Glutamatergic neuron (in vitro differentiated cells): ENCODE data around the gene ATE1. TPM values are rescaled to one million over a fixed set of nuclear protein-coding genes. Genes with fewer than 3 reads are reported as not detected.

Experiments
- DNase-seq: peaks from one replicate; pipeline ENCODE4 v3.0.0; 2022
- H3K27ac Mint-ChIP-seq: one replicate; pipeline ENCODE4 v1.8.0; 2020; ENCODE audit warnings: mild to moderate bottlenecking, mixed read lengths, inconsistent platforms; ENCODE audit not compliant: unreplicated experiment
- H3K27me3 Mint-ChIP-seq: one replicate; pipeline ENCODE4 v1.8.0; 2020; ENCODE audit warnings: mild to moderate bottlenecking, moderate library complexity, mixed read lengths, inconsistent platforms; ENCODE audit not compliant: unreplicated experiment
- H3K36me3 Mint-ChIP-seq: one replicate; pipeline ENCODE4 v1.8.0; 2020; ENCODE audit warnings: mild to moderate bottlenecking, mixed read lengths, inconsistent platforms; ENCODE audit not compliant: unreplicated experiment
- H3K4me1 Mint-ChIP-seq: one replicate; pipeline ENCODE4 v1.8.0; 2020; ENCODE audit warnings: mild to moderate bottlenecking, low read depth, mixed read lengths, inconsistent platforms; ENCODE audit not compliant: unreplicated experiment
- H3K4me3 Mint-ChIP-seq: one replicate; pipeline ENCODE4 v1.8.0; 2020; ENCODE audit warnings: mild to moderate bottlenecking, mixed read lengths, inconsistent platforms; ENCODE audit not compliant: unreplicated experiment
- H3K9me3 Mint-ChIP-seq: one replicate; pipeline ENCODE4 v1.8.0; 2020; ENCODE audit warnings: mild to moderate bottlenecking, moderate library complexity, mixed read lengths, inconsistent platforms; ENCODE audit not compliant: unreplicated experiment
- long read RNA-seq: library from polyadenylated mRNA; unstranded; transcript quantifications from one replicate; pipeline ENCODE4 v2.0.0, GENCODE V29; 2020; ENCODE audit not compliant: unreplicated experiment
- total RNA-seq: library from RNA; stranded (reverse); fragmentation: NEBNext Ultra II Directional; extraction: Animal tissue kit (Norgen Biotek cat#: 25700); gene quantifications from one replicate; pipeline ENCODE4 v1.2.1, GENCODE V29; 2021; ENCODE audit not compliant: unreplicated experiment
- TF ChIP-seq, protein P1 (sequence below): fragments of 200-600 bp; sonication (generic); IDR thresholded peaks from one replicate; pipeline ENCODE4 v1.5.0; 2021; ENCODE audit not compliant: partially characterized antibody, unreplicated experiment

ATE1 gene
- 30.4 TPM for total RNA-seq
- long read RNA-seq, full-length matches to known transcripts = 2 of 9 reads
- long read RNA-seq, partial matches to known transcripts = 1 of 9 reads
- long read RNA-seq, other reads (novel, unspliced or antisense) = 6 of 9 reads

DNA sequence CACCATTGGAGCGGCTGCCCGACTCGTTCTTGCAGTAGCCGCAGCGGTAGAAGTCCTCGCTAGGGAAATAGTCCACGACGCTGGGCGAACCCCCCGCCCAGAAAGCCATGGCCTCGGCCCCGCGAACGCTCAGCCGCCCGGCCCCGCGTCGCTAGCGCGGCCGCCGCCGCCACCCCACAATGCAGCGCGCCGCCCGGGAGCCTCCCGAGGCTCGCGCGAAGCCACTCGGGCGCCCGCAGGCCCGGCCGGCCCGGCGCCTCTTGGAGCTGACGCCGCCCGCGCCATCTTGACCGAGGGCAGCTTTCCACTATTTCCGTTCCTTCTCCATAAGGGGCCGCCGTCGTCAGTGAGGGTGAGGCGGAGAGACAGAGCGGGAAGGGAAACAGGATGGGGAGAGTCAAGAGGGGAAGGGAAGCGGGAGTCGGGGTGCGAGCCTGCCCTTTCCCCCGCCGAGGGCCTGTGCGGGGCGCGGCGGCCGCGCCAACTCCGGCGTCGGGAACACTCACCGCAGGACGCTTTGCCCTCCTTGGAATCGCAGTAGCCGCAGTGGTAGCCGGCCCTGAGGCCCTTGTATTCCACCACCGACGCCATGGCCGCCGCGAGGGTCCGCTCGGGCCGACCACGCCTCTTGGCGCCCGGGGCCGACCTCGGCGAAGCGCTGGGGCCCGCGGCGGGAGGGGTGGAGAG, at the start of gene ATE1:
TSS of gene ATE1 (minus strand) at position 191 of the 687 bp plus-strand sequence. CDS start at position 109, 82 bp downstream.
- H3K36me3 Mint-ChIP-seq = no peaks in the 10 kb centered on the region
- peaks cover 15% of the 10 kb centered on the region for H3K4me1 Mint-ChIP-seq
- H3K27me3 Mint-ChIP-seq = peaks cover 10% of the 10 kb centered on the region
- H3K9me3 Mint-ChIP-seq = peaks cover 5% of the 10 kb centered on the region
- TF ChIP-seq, protein P1, sequence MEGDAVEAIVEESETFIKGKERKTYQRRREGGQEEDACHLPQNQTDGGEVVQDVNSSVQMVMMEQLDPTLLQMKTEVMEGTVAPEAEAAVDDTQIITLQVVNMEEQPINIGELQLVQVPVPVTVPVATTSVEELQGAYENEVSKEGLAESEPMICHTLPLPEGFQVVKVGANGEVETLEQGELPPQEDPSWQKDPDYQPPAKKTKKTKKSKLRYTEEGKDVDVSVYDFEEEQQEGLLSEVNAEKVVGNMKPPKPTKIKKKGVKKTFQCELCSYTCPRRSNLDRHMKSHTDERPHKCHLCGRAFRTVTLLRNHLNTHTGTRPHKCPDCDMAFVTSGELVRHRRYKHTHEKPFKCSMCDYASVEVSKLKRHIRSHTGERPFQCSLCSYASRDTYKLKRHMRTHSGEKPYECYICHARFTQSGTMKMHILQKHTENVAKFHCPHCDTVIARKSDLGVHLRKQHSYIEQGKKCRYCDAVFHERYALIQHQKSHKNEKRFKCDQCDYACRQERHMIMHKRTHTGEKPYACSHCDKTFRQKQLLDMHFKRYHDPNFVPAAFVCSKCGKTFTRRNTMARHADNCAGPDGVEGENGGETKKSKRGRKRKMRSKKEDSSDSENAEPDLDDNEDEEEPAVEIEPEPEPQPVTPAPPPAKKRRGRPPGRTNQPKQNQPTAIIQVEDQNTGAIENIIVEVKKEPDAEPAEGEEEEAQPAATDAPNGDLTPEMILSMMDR = no peak
- DNase-seq = peak; percentile 92
- H3K27ac Mint-ChIP-seq = peak within 1 kb of the TSS; percentile 96
- H3K4me3 Mint-ChIP-seq = peak within 1 kb of the TSS; percentile 100

DNA sequence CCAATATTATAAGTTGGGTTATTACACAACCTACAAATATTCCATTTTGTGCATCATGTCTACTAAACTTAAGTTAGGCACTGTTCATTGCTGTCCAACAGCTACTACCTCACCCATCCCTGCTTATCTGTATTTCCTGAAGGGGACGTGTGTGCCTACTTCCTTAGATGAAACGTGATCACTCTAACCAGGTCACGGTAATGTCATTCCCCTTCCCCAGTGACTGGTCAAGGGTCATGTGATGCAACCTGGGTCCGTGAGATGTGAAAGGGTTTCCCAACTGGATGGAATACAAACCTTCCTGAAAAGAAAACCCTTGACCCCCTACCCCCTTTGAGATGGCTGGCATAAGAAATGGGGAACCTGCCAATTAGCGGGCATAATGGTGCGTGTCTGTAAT, 48.8 kb upstream of the ATE1 start:
- Mint-ChIP-seq H3K4me1 (peaks cover 7% of the 10 kb centered on the region), H3K9me3 (peaks cover 8% of the 10 kb centered on the region), H3K27ac (no peak overlapping the region), H3K27me3 (peaks cover 5% of the 10 kb centered on the region), H3K4me3 (no peak overlapping the region), H3K36me3 (peaks cover 11% of the 10 kb centered on the region)
- TF ChIP-seq, protein P1 = no peak
- no peak for DNase-seq

DNA sequence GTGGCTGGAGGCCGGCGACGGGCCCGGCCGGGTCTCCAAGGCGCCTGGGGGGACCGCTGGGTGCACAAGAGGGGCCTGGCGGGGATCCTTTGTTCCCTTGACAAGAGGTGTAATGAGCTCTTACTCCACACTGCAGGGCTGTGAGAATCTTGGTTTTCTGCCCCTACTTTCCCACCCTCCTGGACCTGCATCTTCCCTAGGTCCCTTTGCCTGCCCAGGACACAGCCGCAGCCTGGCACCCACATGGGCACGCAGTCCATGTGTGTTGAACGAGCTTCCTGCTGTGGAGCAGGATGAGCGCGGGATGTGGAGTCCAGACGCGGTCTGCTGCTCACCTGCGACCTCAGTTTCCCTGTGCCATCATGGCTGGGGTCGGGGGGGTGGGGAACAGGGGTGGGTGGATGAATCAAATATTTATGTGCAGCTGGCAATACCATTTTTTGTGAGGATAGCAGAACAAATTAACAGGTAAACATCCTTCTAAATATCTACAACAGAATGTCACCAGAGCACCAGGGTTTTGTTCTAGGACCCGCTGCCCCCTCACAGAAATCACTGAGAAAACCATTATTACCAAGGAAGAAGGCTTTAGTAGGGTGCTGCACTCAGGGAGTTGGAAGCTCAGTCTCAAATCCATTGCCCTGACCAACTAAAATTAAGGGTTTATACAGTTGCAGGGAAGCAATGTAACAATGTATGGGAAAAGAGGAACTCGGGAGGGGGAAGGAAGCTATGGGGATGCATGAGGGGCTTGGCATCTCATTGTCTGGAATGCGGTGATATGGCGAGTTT, 47.7 kb upstream of the ATE1 start:
- no peak for DNase-seq
- Mint-ChIP-seq H3K4me1 (peaks cover 7% of the 10 kb centered on the region), H3K27ac (no peak overlapping the region)

DNA sequence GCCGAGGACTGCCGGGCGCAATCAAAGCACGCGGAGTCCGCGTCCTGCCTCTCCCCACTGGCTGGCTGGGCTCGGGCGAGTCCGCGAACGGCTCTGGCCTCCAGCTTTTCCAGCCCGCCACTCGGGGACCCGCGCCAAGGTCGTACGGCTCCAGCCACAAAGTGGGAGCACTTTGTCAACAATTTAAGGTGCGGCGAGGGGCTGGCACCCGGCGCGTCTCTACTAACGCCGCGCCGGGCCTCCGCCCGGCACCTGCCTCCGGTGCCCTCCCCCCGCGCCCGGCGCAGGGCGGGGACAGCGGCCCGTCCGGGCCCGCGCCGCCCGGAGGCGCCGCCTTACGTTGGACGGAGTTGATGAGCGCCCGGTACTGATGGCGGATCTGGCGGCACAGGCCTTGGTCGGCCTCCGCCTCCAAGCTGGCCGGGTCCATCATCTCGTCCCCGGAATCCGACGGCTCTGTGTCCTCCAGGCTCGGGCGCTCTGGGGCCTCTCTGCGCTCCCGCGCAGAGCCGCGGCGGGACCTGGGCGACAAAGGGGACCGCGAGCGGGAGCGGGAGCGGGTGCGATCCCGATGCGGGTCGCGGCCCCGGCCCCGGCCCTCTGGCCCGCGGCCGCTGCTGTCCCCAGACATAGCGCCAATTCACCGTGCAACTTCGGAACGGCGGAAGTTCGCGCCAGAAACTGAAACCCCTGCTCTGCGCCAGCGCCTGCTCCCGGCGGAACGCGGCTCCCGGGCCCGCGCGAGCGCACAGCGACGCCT, 46.9 kb upstream of the ATE1 start, which contains the start of gene NSMCE4A:
TSS of gene NSMCE4A (minus strand) at position 683 of the 760 bp plus-strand sequence. CDS start at position 631, 52 bp downstream.
- peaks cover 8% of the 10 kb centered on the region for H3K9me3 Mint-ChIP-seq
- peak within 1 kb of the TSS; percentile 88 for H3K4me3 Mint-ChIP-seq
- peaks cover 5% of the 10 kb centered on the region for H3K27me3 Mint-ChIP-seq
- peaks cover 11% of the 10 kb centered on the region for H3K36me3 Mint-ChIP-seq
- no peak within 1 kb of the TSS for H3K27ac Mint-ChIP-seq
- peaks cover 7% of the 10 kb centered on the region for H3K4me1 Mint-ChIP-seq
- TF ChIP-seq, protein P1 = no peak
- DNase-seq = peak; percentile 88

More for the DNA sequence above, 47.7 kb upstream of the ATE1 start:
- TF ChIP-seq, protein P1 = no peak
- Mint-ChIP-seq H3K27me3 (peaks cover 5% of the 10 kb centered on the region), H3K36me3 (peaks cover 11% of the 10 kb centered on the region), H3K4me3 (peak overlapping the region; percentile 57), H3K9me3 (peaks cover 8% of the 10 kb centered on the region)
